HG03103 (cell line): Measurements from ENCODE around the gene CAMTA2.
A peak's percentile ranks its signal among the peaks of the same experiment; 100 is the strongest.

Experiments
- ATAC-seq: cut with Tn5 transposase; IDR thresholded peaks from one replicate; pipeline ENCODE4 v1.9.1; 2021; ENCODE audit warnings: low read depth; ENCODE audit not compliant: unreplicated experiment

The CAMTA2 gene

GRCh38 chr17:4969047-4969550 is 18.4 kb downstream of the CAMTA2 start:
- no peak for ATAC-seq

- no peak for ATAC-seq
These were observed 18.9 kb downstream of the CAMTA2 start for GRCh38 chr17:4968486-4969046.

GRCh38 chr17:4967539-4968485 is 19.7 kb downstream of the CAMTA2 start, which contains the start of gene SPAG7:
TSS of gene SPAG7 (minus strand) at chr17:4967817. CDS start at chr17:4967804, 13 bp downstream.
- peak; percentile 48 for ATAC-seq

GRCh38 chr17:4966844-4967538 is 20.5 kb downstream of the CAMTA2 start:
- peak; percentile 73 for ATAC-seq

- ATAC-seq = no peak
These were observed 22.0 kb downstream of the CAMTA2 start for GRCh38 chr17:4965311-4965986.

GRCh38 chr17:4960279-4960922 is 27.1 kb downstream of the CAMTA2 start:
- no peak for ATAC-seq

- no peak for ATAC-seq
These were observed 28.1 kb downstream of the CAMTA2 start for GRCh38 chr17:4959261-4959965.

GRCh38 chr17:4958102-4958501 is 29.4 kb downstream of the CAMTA2 start:
- ATAC-seq = no peak

GRCh38 chr17:4956493-4957061 is 30.9 kb downstream of the CAMTA2 start:
- ATAC-seq = no peak

GRCh38 chr17:4955091-4955490 is 32.4 kb downstream of the CAMTA2 start:
- no peak for ATAC-seq

GRCh38 chr17:4953451-4953961 is 34.0 kb downstream of the CAMTA2 start:
- no peak for ATAC-seq

GRCh38 chr17:4951486-4951885 is 36.0 kb downstream of the CAMTA2 start:
- ATAC-seq = no peak

- no peak for ATAC-seq
These were observed 36.7 kb downstream of the CAMTA2 start, which contains the start of gene ENO3 for GRCh38 chr17:4950746-4951204. TSS of gene ENO3 (plus strand) at chr17:4951119. CDS start at chr17:4951830, 711 bp downstream.

GRCh38 chr17:4950075-4950745 is 37.3 kb downstream of the CAMTA2 start:
- ATAC-seq = no peak

- ATAC-seq = no peak
These were observed 38.0 kb downstream of the CAMTA2 start for GRCh38 chr17:4949321-4950074.

- ATAC-seq = no peak
These were observed 38.5 kb downstream of the CAMTA2 start for GRCh38 chr17:4948931-4949320.

GRCh38 chr17:4948166-4948930 is 39.1 kb downstream of the CAMTA2 start, which contains the start of gene PFN1:
TSS of gene PFN1 (minus strand) at chr17:4948530. CDS start at chr17:4948394, 136 bp downstream.
- ATAC-seq = no peak
